HepG2 (cell line): ENCODE data around the gene BBIP1. TPM values are rescaled to one million over a fixed set of nuclear protein-coding genes. Genes with fewer than 3 reads are reported as not detected.

Source experiments
- ATAD3A ChIP-seq: sonication (generic); formaldehyde crosslinking; IDR thresholded peaks from 2 replicates; pipeline ENCODE4 v1.4.0; 2020; ENCODE audit warnings: missing genetic modification reagents
- ELF1 ChIP-seq: sonication (generic); formaldehyde crosslinking; IDR thresholded peaks from 2 replicates; pipeline ENCODE4 v1.4.0; 2020; ENCODE audit warnings: missing genetic modification reagents
- HNRNPK ChIP-seq: fragments of 200-400 bp; formaldehyde crosslinking; IDR thresholded peaks from 2 replicates; pipeline ENCODE4 v1.6.1; 2018; ENCODE audit warnings: low read length, low read depth, moderate library complexity, mild to moderate bottlenecking; ENCODE audit not compliant: poor library complexity, severe bottlenecking
- PCBP1 ChIP-seq: fragments of 200-400 bp; formaldehyde crosslinking; IDR thresholded peaks from 2 replicates; pipeline ENCODE4 v1.6.1; 2017; ENCODE audit warnings: mild to moderate bottlenecking, low read depth, low read length, borderline replicate concordance
- POLR2AphosphoS5 ChIP-seq: IDR thresholded peaks from 2 replicates; pipeline ENCODE4 v1.6.1; 2012; ENCODE audit warnings: low read depth, low read length
- RBFOX2 ChIP-seq: fragments of 200-400 bp; formaldehyde crosslinking; IDR thresholded peaks from 2 replicates; pipeline ENCODE4 v1.6.1; 2017; ENCODE audit warnings: low read depth, mild to moderate bottlenecking, low read length
- SP4 ChIP-seq: sonication (generic); formaldehyde crosslinking; IDR thresholded peaks from 2 replicates; pipeline ENCODE4 v1.8.1; 2023; ENCODE audit warnings: mild to moderate bottlenecking, missing genetic modification reagents
- SRSF9 ChIP-seq: fragments of 200-400 bp; formaldehyde crosslinking; IDR thresholded peaks from 2 replicates; pipeline ENCODE4 v1.6.1; 2018; ENCODE audit warnings: borderline replicate concordance, mild to moderate bottlenecking, low read depth, low read length; ENCODE audit not compliant: insufficient read depth, poor library complexity, severe bottlenecking
- ZNF12 ChIP-seq: sonication (generic); formaldehyde crosslinking; IDR thresholded peaks from 2 replicates; pipeline ENCODE4 v1.5.0; 2020; ENCODE audit warnings: missing genetic modification reagents
- ZNF556 ChIP-seq: sonication (generic); formaldehyde crosslinking; IDR thresholded peaks from 2 replicates; pipeline ENCODE4 v1.4.0; 2020; ENCODE audit warnings: mild to moderate bottlenecking, missing genetic modification reagents, borderline replicate concordance
- ZNF570 ChIP-seq: sonication (generic); formaldehyde crosslinking; IDR thresholded peaks from 2 replicates; pipeline ENCODE4 v1.4.0; 2020; ENCODE audit warnings: mild to moderate bottlenecking, missing genetic modification reagents, borderline replicate concordance
- ZNF574 ChIP-seq: sonication (generic); formaldehyde crosslinking; IDR thresholded peaks from 2 replicates; pipeline ENCODE4 v1.4.0; 2020; ENCODE audit warnings: missing genetic modification reagents
- ZNF629 ChIP-seq: sonication (generic); formaldehyde crosslinking; conservative IDR thresholded peaks from 2 replicates; pipeline ENCODE4 v1.5.0; 2020; ENCODE audit warnings: missing genetic modification reagents
- ZNF768 ChIP-seq: sonication (generic); formaldehyde crosslinking; IDR thresholded peaks from 2 replicates; pipeline ENCODE4 v1.4.0; 2020; ENCODE audit warnings: missing genetic modification reagents
- polyA plus RNA-seq, 8 experiments: library from polyadenylated mRNA; depleted of rRNA in 3 of 8; stranded (reverse) in 7 of 8; unstranded in 1 of 8; fragments of >200 nt; fragmentation: Illumina TruSeq in 4 of 8; extraction: Trizol in 4 of 8; gene quantifications; 2 replicates each; pipeline versions ENCODE4 v1.2.1 to v1.2.3, GENCODE V29; 2011 to 2016; ENCODE audit warnings: low read depth in 4 of 8, missing spikeins in 1 of 8, mixed read lengths in 1 of 8; ENCODE audit not compliant: insufficient read depth in 1 of 8
- total RNA-seq, 5 experiments: library from RNA; depleted of rRNA; stranded (reverse); fragments of >200 nt; fragmentation: Illumina TruSeq; extraction: Trizol; gene quantifications; 2 replicates each; pipeline ENCODE4 v1.2.3, GENCODE V29; 2016; ENCODE audit warnings: low read depth in 1 of 5
- TF ChIP-seq, protein P1 (sequence below): sonication (generic); formaldehyde crosslinking; conservative IDR thresholded peaks from 2 replicates; pipeline ENCODE4 v1.4.0; 2020; ENCODE audit warnings: mild to moderate bottlenecking, missing genetic modification reagents, moderate library complexity
- TF ChIP-seq, protein P2 (sequence below): sonication (generic); formaldehyde crosslinking; IDR thresholded peaks from 2 replicates; pipeline ENCODE4 v1.5.0; 2020; ENCODE audit warnings: missing genetic modification reagents
- TF ChIP-seq, protein P3 (sequence below): sonication (generic); formaldehyde crosslinking; IDR thresholded peaks from 2 replicates; pipeline ENCODE4 v1.8.0; 2022; ENCODE audit warnings: missing genetic modification reagents, low read depth, mild to moderate bottlenecking, borderline replicate concordance
- TF ChIP-seq, protein P4 (sequence below): sonication (generic); formaldehyde crosslinking; IDR thresholded peaks from 2 replicates; pipeline ENCODE4 v1.5.0; 2020; ENCODE audit warnings: missing genetic modification reagents

The BBIP1 gene
- total and polyA plus RNA-seq, 2 of the 13 experiments (the other 11 are each of a cell fraction or from before 2014, with no cell fraction given) = 18.3 to 24.1 TPM

DNA sequence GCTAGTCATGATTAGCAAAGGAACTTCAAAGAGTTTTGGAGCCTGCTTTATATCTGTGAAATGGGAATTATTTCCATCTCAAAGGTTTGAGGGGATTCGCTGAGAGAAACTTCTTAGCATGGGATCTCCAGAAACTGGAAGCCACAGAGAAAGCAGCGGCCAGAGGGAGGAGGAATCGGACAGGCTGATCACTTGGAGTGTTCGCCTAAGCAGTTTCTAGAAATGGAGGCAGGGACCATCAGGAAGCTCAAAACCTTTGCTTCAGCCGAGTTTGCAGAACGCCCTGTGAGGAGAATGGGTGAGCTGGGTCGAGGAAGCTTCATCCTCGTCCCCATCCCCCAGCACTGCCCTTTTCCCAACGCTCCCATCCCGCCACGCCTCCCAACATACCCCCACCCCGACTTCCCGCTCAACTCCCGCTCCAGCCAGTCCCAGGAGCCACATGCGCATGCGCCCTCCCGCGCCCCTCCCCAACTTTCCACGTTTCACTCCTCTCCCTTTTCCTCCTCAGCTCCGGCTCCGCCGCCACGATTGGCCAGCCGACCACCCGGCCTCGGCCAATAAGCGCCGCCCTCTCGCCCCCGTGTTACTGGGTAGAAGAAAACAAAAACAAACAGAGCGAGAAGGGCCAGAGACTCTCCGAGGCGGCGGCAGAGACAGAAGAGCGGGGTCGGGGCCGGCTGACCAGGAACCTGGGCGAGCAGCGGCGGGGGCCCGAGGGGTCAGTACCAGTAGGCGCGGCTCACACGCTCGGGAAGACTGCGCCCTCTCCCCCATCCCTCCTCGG is 47.5 kb downstream of the BBIP1 start, which contains the start of gene PDCD4 (continued):
- TF ChIP-seq, protein P1, sequence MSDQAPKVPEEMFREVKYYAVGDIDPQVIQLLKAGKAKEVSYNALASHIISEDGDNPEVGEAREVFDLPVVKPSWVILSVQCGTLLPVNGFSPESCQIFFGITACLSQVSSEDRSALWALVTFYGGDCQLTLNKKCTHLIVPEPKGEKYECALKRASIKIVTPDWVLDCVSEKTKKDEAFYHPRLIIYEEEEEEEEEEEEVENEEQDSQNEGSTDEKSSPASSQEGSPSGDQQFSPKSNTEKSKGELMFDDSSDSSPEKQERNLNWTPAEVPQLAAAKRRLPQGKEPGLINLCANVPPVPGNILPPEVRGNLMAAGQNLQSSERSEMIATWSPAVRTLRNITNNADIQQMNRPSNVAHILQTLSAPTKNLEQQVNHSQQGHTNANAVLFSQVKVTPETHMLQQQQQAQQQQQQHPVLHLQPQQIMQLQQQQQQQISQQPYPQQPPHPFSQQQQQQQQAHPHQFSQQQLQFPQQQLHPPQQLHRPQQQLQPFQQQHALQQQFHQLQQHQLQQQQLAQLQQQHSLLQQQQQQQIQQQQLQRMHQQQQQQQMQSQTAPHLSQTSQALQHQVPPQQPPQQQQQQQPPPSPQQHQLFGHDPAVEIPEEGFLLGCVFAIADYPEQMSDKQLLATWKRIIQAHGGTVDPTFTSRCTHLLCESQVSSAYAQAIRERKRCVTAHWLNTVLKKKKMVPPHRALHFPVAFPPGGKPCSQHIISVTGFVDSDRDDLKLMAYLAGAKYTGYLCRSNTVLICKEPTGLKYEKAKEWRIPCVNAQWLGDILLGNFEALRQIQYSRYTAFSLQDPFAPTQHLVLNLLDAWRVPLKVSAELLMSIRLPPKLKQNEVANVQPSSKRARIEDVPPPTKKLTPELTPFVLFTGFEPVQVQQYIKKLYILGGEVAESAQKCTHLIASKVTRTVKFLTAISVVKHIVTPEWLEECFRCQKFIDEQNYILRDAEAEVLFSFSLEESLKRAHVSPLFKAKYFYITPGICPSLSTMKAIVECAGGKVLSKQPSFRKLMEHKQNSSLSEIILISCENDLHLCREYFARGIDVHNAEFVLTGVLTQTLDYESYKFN = peak; percentile 57; the same call in 1 of the 2 replicates
- TF ChIP-seq ELF1 (CRISPR knock-in tag) (peak; percentile 26; the same call in 1 of the 2 replicates), PCBP1 (peak; percentile 70; the same call in 1 of the 2 replicates), HNRNPK (peak; percentile 99), ZNF570 (CRISPR knock-in tag) (no peak), ATAD3A (CRISPR knock-in tag) (no peak), SRSF9 (no peak), ZNF12 (CRISPR knock-in tag) (no peak), RBFOX2 (peak; percentile 78), SP4 (CRISPR knock-in tag) (no peak), ZNF629 (CRISPR knock-in tag) (no peak), ZNF768 (CRISPR knock-in tag) (peak; percentile 56; the same call in 1 of the 2 replicates), POLR2AphosphoS5 (peak; percentile 91), ZNF556 (CRISPR knock-in tag) (0 out of 2 replicates have a peak, but pooled peaks have one; percentile 26), ZNF574 (peak; percentile 44; the same call in 1 of the 2 replicates)
- TF ChIP-seq, protein P2, sequence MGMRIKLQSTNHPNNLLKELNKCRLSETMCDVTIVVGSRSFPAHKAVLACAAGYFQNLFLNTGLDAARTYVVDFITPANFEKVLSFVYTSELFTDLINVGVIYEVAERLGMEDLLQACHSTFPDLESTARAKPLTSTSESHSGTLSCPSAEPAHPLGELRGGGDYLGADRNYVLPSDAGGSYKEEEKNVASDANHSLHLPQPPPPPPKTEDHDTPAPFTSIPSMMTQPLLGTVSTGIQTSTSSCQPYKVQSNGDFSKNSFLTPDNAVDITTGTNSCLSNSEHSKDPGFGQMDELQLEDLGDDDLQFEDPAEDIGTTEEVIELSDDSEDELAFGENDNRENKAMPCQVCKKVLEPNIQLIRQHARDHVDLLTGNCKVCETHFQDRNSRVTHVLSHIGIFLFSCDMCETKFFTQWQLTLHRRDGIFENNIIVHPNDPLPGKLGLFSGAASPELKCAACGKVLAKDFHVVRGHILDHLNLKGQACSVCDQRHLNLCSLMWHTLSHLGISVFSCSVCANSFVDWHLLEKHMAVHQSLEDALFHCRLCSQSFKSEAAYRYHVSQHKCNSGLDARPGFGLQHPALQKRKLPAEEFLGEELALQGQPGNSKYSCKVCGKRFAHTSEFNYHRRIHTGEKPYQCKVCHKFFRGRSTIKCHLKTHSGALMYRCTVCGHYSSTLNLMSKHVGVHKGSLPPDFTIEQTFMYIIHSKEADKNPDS (CRISPR knock-in tag) = no peak
- TF ChIP-seq, protein P3, sequence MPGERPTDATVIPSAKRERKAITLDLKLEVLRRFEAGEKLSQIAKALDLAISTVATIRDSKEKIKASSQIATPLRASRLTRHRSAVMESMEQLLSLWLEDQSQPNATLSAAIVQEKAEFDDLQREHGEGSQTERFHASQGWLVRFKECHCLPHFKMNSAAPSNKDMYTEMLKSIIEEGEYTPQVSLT (CRISPR knock-in tag) = no peak
- TF ChIP-seq, protein P4, sequence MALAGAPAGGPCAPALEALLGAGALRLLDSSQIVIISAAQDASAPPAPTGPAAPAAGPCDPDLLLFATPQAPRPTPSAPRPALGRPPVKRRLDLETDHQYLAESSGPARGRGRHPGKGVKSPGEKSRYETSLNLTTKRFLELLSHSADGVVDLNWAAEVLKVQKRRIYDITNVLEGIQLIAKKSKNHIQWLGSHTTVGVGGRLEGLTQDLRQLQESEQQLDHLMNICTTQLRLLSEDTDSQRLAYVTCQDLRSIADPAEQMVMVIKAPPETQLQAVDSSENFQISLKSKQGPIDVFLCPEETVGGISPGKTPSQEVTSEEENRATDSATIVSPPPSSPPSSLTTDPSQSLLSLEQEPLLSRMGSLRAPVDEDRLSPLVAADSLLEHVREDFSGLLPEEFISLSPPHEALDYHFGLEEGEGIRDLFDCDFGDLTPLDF (CRISPR knock-in tag) = no peak
